GM23338 (cell line): Measurements from ENCODE around the gene SFMBT2. TPM values are rescaled to one million over a fixed set of nuclear protein-coding genes. Genes with fewer than 3 reads are reported as not detected.

Experiments used
- ATAC-seq: fragments of 200-7000 bp; cut with Tn5 transposase; 3 replicates; pipeline ENCODE4 v1.9.1; 2020
- DNase-seq: peaks from one replicate; pipeline ENCODE4 v3.0.0-alpha.2; 2015; ENCODE audit warnings: low spot score
- H2AFZ ChIP-seq: fragments of 200-600 bp; sonication (generic); 2 replicates; pipeline ENCODE4 v1.8.0; 2016; ENCODE audit warnings: antibody characterized with exemption, mild to moderate bottlenecking, moderate library complexity
- H3F3A ChIP-seq: fragments of 200-600 bp; sonication (generic); replicated peaks from 2 replicates; pipeline ENCODE4 v1.8.0; 2017; ENCODE audit warnings: antibody characterized with exemption, mixed run types, low read depth
- H3K27ac ChIP-seq: fragments of 200-600 bp; sonication (generic); 2 replicates; pipeline ENCODE4 v1.6.1; 2016; ENCODE audit warnings: low read depth
- H3K27me3 ChIP-seq: fragments of 200-600 bp; sonication (generic); 2 replicates; pipeline ENCODE4 v1.8.0; 2016; ENCODE audit warnings: mild to moderate bottlenecking, mixed run types, moderate library complexity; ENCODE audit not compliant: insufficient read depth
- H3K36me3 ChIP-seq: fragments of 200-600 bp; sonication (generic); 2 replicates; pipeline ENCODE4 v1.8.0; 2016; ENCODE audit warnings: mild to moderate bottlenecking; ENCODE audit not compliant: insufficient read depth
- H3K4me1 ChIP-seq: fragments of 200-600 bp; sonication (generic); 2 replicates; pipeline ENCODE4 v1.8.0; 2016; ENCODE audit warnings: mild to moderate bottlenecking, moderate library complexity; ENCODE audit not compliant: insufficient read depth
- H3K4me2 ChIP-seq: fragments of 200-600 bp; sonication (generic); 2 replicates; pipeline ENCODE4 v1.7.1; 2017; ENCODE audit warnings: mixed run types
- H3K4me3 ChIP-seq: fragments of 200-600 bp; sonication (generic); 2 replicates; pipeline ENCODE4 v1.6.1; 2016; ENCODE audit warnings: mixed run types
- H3K79me2 ChIP-seq: fragments of 200-600 bp; sonication (generic); replicated peaks from 2 replicates; pipeline ENCODE4 v1.8.0; 2017; ENCODE audit warnings: mild to moderate bottlenecking; ENCODE audit not compliant: insufficient read depth
- H3K9me2 ChIP-seq: fragments of 200-600 bp; sonication (generic); 2 replicates; pipeline ENCODE4 v1.8.0; 2017; ENCODE audit not compliant: insufficient read depth
- H4K20me1 ChIP-seq: fragments of 200-600 bp; sonication (generic); replicated peaks from 2 replicates; pipeline ENCODE4 v1.8.0; 2017; ENCODE audit warnings: mild to moderate bottlenecking; ENCODE audit not compliant: insufficient read depth
- H3K27ac Mint-ChIP-seq: 2 replicates; pipeline ENCODE4 v1.8.0; 2020; ENCODE audit warnings: inconsistent platforms, mild to moderate bottlenecking, moderate library complexity, mixed read lengths
- H3K27me3 Mint-ChIP-seq: 3 replicates; pipeline ENCODE4 v1.8.0; 2022; ENCODE audit warnings: low read depth, mild to moderate bottlenecking, moderate library complexity, mixed read lengths, inconsistent platforms; ENCODE audit not compliant: insufficient read depth, poor library complexity
- H3K36me3 Mint-ChIP-seq: 3 replicates; pipeline ENCODE4 v1.8.0; 2021; ENCODE audit warnings: low read depth, mild to moderate bottlenecking, inconsistent platforms, moderate library complexity, mixed read lengths
- H3K4me1 Mint-ChIP-seq: 3 replicates; pipeline ENCODE4 v1.8.0; 2020; ENCODE audit warnings: mild to moderate bottlenecking, inconsistent platforms, mixed read lengths
- H3K4me3 Mint-ChIP-seq: 3 replicates; pipeline ENCODE4 v1.8.0; 2021; ENCODE audit warnings: moderate library complexity, mild to moderate bottlenecking, inconsistent platforms, mixed read lengths
- H3K9me3 Mint-ChIP-seq: 3 replicates; pipeline ENCODE4 v1.8.0; 2020; ENCODE audit warnings: moderate library complexity, mild to moderate bottlenecking, inconsistent platforms, mixed read lengths
- CREB1 ChIP-seq: fragments of 250-450 bp; sonication (Bioruptor Pico); IDR thresholded peaks from 2 replicates; pipeline ENCODE4 v1.5.0; 2020; ENCODE audit warnings: low read depth, mild to moderate bottlenecking, moderate library complexity
- ETS1 ChIP-seq: IDR thresholded peaks from 2 replicates; pipeline ENCODE4 v1.6.1; 2016; ENCODE audit warnings: antibody characterized with exemption
- EZH2 ChIP-seq: fragments of 200-600 bp; sonication (generic); IDR thresholded peaks from one replicate; pipeline ENCODE4 v1.8.0; 2017; ENCODE audit warnings: antibody characterized with exemption, mild to moderate bottlenecking, low read depth; ENCODE audit not compliant: unreplicated experiment
- REST ChIP-seq: IDR thresholded peaks from one replicate; pipeline ENCODE4 v1.6.1; 2018; ENCODE audit warnings: antibody characterized with exemption; ENCODE audit not compliant: unreplicated experiment
- ZNF114 ChIP-seq: fragments of 250-450 bp; sonication (Bioruptor Pico); IDR thresholded peaks from 2 replicates; pipeline ENCODE4 v1.5.0; 2020; ENCODE audit warnings: mild to moderate bottlenecking, moderate library complexity
- polyA plus RNA-seq: library from polyadenylated mRNA; unstranded; fragments of >200 nt; fragmentation: Nextera tagmentation; extraction: Ambion mirVana; gene quantifications from 2 replicates; pipeline ENCODE4 v1.2.1, GENCODE V29; 2016
- total RNA-seq: library from RNA; depleted of rRNA; stranded (reverse); fragments of >200 nt; shearing (Covaris generic); gene quantifications from 2 replicates; pipeline ENCODE4 v1.2.3, GENCODE V29; 2014
- TF ChIP-seq, protein P1 (sequence below), 2 experiments: fragments of 200-600 bp in 1 of 2; sonication (generic) in 1 of 2; conservative IDR thresholded peaks; 2 replicates each; pipeline versions ENCODE4 v1.5.1 to v1.6.1; 2016 to 2017; ENCODE audit warnings: antibody characterized with exemption in 2 of 2, low read depth in 2 of 2, mild to moderate bottlenecking in 2 of 2, moderate library complexity in 1 of 2

Gene SFMBT2
- total and polyA plus RNA-seq, 2 experiments from 2014 or later = 2.7 to 6.7 TPM

DNA sequence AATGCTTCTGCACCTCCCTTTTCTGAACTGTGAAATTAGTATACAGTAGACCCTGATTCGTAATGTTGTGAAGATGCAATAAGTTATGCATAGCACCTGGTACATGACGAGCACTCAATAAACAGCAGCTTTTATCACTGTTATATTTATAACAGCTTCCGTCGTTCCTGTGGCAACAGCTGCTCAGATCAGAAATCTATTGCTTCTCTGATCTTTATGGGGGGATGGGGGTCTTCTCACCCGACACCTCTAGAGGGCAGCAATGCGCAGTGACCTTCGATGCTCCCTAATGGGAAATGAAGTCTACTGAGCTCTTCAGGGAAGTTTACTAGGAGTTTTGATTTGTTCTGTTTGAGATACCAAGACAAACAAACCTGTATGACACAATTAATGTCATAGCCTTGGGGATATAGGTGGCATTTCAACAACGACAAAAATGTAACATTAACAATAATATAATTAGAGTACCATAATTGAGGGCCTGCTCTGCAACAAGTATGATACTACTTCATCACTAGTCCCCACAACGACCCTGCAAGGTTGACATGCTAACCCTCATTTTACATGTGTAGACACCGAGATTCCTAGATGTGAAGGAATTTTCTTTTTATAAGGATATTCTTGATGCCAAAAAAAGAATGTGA is 289.6 kb downstream of the SFMBT2 start:
- no peak overlapping the region for H3K4me2 ChIP-seq
- Mint-ChIP-seq H3K9me3 (no peaks in the 10 kb centered on the region), H3K27me3 (no peaks in the 10 kb centered on the region), H3K36me3 (no peaks in the 10 kb centered on the region), H3K27ac (no peak overlapping the region), H3K4me1 (no peaks in the 10 kb centered on the region), H3K4me3 (no peak overlapping the region)
- H3K4me3 ChIP-seq = no peak overlapping the region
- DNase-seq (peak; percentile 90), ATAC-seq (peak; percentile 81)
- TF ChIP-seq, protein P1, sequence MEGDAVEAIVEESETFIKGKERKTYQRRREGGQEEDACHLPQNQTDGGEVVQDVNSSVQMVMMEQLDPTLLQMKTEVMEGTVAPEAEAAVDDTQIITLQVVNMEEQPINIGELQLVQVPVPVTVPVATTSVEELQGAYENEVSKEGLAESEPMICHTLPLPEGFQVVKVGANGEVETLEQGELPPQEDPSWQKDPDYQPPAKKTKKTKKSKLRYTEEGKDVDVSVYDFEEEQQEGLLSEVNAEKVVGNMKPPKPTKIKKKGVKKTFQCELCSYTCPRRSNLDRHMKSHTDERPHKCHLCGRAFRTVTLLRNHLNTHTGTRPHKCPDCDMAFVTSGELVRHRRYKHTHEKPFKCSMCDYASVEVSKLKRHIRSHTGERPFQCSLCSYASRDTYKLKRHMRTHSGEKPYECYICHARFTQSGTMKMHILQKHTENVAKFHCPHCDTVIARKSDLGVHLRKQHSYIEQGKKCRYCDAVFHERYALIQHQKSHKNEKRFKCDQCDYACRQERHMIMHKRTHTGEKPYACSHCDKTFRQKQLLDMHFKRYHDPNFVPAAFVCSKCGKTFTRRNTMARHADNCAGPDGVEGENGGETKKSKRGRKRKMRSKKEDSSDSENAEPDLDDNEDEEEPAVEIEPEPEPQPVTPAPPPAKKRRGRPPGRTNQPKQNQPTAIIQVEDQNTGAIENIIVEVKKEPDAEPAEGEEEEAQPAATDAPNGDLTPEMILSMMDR (conservative IDR thresholded peaks at IDR 0.05; ENCODE audit: low read depth in 2 of 2) = peak; percentile 85 to 95
- TF ChIP-seq REST = no peak
- H3K36me3 ChIP-seq = no peaks in the 10 kb centered on the region
- H3K27ac ChIP-seq = no peak overlapping the region
- 0 out of 2 replicates have a peak overlapping the region, but pooled peaks have one; percentile 4 for H2AFZ ChIP-seq
- no peaks in the 10 kb centered on the region for H4K20me1 ChIP-seq
- H3K79me2 ChIP-seq = no peaks in the 10 kb centered on the region
- H3K4me1 ChIP-seq = no peaks in the 10 kb centered on the region
- H3K9me2 ChIP-seq = no peaks in the 10 kb centered on the region
- H3F3A ChIP-seq = no peaks in the 10 kb centered on the region
- no peaks in the 10 kb centered on the region for H3K27me3 ChIP-seq

GRCh38 chr10:7119325-7120015 is 291.4 kb downstream of the SFMBT2 start:
- Histone ChIP-seq H3K27me3 (no peaks in the 10 kb centered on the region), H3K36me3 (no peaks in the 10 kb centered on the region), H4K20me1 (no peaks in the 10 kb centered on the region), H3K4me1 (no peaks in the 10 kb centered on the region), H3K27ac (no peak overlapping the region), H3F3A (no peaks in the 10 kb centered on the region), H3K4me3 (no peak overlapping the region), H3K4me2 (no peak overlapping the region), H3K9me2 (no peaks in the 10 kb centered on the region), H3K79me2 (no peaks in the 10 kb centered on the region), H2AFZ (no peak overlapping the region)
- DNase-seq (no peak), ATAC-seq (no peak)
- H3K27ac Mint-ChIP-seq = no peak overlapping the region
- H3K9me3 Mint-ChIP-seq = no peaks in the 10 kb centered on the region
- no peak overlapping the region for H3K4me3 Mint-ChIP-seq
- no peak for TF ChIP-seq CREB1 (CRISPR knock-in tag)
- TF ChIP-seq, protein P1 (conservative IDR thresholded peaks at IDR 0.05; ENCODE audit: low read depth in 2 of 2) = no peak
- TF ChIP-seq EZH2 = no peak
- no peak for TF ChIP-seq ZNF114
- TF ChIP-seq ETS1 = no peak
- no peaks in the 10 kb centered on the region for H3K27me3 Mint-ChIP-seq
- no peaks in the 10 kb centered on the region for H3K4me1 Mint-ChIP-seq
- no peaks in the 10 kb centered on the region for H3K36me3 Mint-ChIP-seq
